B cell (primary cell): Measurements from ENCODE around the gene ATAT1.

ENCODE experiments used
- CTCF ChIP-seq: fragments of 200-600 bp; IDR thresholded peaks from one replicate; pipeline ENCODE4 v1.8.0; 2022; ENCODE audit warnings: antibody characterized with exemption, mild to moderate bottlenecking
- EZH2 ChIP-seq: IDR thresholded peaks from 2 replicates; pipeline ENCODE4 v1.6.1; 2012; ENCODE audit warnings: borderline replicate concordance, low read depth, mild to moderate bottlenecking, moderate library complexity, low read length; ENCODE audit not compliant: insufficient read depth, poor library complexity, severe bottlenecking

- TF ChIP-seq CTCF (no peak), EZH2 (no peak)
These were observed 57.3 kb downstream of the ATAT1 start for GRCh38 chr6:30683980-30684338.
